SIG-M5 treated with dmso at 0.1 percent for 504 hours (cell line): ENCODE measurements around the gene ACOT2.

Experiments
- DNase-seq: peaks from one replicate; lab custom pipeline; 2025; ENCODE audit not compliant: unreplicated experiment; lab: John Stamatoyannopoulos, UW

The ACOT2 gene

GRCh38 chr14:73613419-73613963, 44.5 kb downstream of the ACOT2 start:
- DNase-seq: no peak

- DNase-seq: no peak
Observed at GRCh38 chr14:73616831-73617230, 47.8 kb downstream of the ACOT2 start.

GRCh38 chr14:73619524-73619923, 50.5 kb downstream of the ACOT2 start:
- DNase-seq: no peak

GRCh38 chr14:73620268-73620667, 51.3 kb downstream of the ACOT2 start:
- no peak for DNase-seq

GRCh38 chr14:73623504-73624054, 54.6 kb downstream of the ACOT2 start:
- DNase-seq: no peak
